C1 segment of cervical spinal cord (tissue), 14 donors: ENCODE results near the gene CIZ1.

ENCODE experiments used
- DNase-seq, 14 donors: peaks; one replicate each; lab custom pipeline; 2025; lab: John Stamatoyannopoulos, UW

Gene CIZ1

GRCh38 chr9:128125580-128126354, 65.6 kb downstream of the CIZ1 start:
- no peak for DNase-seq

DNA sequence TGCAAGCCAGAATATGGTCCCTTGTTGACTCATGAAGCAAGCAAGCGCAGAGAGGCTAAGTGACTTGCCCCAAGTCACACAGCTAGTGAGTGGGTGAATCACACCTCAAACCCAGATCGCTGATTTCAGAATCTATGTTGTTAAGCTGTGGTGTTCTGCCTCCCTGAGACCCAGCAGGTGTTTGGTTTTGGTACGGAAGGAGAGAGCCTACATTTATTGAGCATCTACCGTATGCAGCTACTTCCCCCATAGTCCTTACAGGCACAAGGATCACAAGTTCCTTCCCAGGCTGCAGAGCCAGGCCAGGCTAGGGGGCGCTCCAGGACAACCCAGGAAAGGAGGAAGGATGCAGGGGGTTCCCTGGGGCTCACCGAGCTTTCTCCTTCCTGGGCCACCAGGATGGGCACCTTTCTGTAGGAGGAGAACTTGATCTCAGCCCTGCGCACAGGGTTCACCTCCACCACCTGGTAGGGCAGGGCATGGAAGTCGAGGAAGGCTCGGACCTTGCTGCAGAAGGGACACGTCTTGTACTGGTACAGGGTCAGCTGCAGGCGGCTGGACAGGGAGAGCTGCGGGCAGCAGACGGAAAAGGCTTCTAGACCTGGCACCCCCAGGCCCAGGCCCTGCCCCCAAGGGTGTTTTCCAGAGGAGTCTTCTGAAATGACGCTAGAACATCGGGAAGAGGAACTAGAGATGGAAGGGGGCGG, 66.3 kb downstream of the CIZ1 start:
- DNase-seq, result peak in 7 of 14 donors; percentile 13 to 52 (median 40)

- no peak for DNase-seq
Observed at GRCh38 chr9:128124451-128124850, 66.9 kb downstream of the CIZ1 start.

- no peak for DNase-seq
Observed at GRCh38 chr9:128123451-128124080, 67.8 kb downstream of the CIZ1 start.

DNA sequence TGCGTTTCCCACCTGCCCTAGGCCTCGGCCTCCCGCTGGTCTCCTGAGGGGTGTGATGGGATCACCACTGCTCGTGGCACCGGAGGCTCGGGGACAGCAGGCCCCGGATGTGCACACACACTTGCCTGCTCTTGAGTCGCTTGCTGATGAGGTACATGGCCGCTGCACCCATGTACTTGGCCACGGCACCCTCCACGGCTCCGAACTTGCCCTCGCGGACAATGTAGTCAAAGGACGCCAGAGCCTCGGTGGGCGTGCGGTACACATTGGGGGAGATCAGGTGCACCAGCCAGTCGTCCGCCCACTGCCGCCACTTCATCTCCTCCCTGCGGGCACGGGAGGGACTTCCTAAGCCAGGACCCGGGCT, 68.6 kb downstream of the CIZ1 start:
- DNase-seq, result no peak

DNA sequence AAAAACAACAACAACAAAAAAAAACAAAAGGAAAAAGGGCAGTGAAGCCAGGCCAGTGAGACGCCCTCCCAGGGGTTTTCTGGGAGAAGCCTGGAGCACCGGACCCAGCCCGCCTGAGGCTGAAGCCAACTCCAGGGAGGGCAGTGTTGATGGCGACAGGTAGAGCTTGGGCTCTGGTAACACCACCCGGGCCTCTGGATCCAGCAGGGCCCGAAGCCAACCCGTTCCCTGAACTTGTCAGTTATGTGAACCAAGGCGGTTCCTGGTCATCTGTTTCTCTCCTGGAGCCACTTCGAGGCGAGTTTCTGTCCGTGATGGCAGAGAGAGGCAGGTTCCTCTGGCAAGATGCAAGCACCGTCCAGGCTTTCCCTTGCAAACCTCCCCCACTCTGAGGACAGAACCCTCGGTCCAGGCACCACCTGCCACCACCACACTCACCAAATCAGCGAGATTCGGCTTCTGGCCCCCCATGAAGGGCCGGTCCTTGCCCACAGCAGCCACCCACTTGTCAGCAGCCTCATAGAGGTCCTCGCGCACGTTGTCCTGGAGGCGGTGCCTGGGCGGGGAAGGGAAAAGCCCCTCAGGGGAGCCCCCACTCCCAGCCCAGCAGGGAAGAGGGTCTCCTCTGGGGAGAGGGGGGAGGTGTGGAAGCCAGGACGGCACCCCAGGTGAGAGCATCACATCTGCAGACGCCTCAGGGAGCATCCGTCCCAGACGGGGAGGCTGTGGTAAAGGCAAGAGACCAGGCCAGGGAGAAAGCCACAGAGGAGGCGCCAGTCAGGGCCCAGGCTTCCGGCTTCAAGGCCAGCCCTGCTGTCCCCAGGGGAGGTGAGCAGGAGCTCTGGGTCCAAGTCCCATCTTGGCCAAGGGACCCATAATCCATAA, 69.2 kb downstream of the CIZ1 start:
- no peak for DNase-seq

GRCh38 chr9:128121466-128121810, 69.9 kb downstream of the CIZ1 start:
- no peak for DNase-seq

- DNase-seq, result no peak
Observed at GRCh38 chr9:128120741-128121465, 70.5 kb downstream of the CIZ1 start.

GRCh38 chr9:128120061-128120740, 71.2 kb downstream of the CIZ1 start:
- no peak for DNase-seq

DNA sequence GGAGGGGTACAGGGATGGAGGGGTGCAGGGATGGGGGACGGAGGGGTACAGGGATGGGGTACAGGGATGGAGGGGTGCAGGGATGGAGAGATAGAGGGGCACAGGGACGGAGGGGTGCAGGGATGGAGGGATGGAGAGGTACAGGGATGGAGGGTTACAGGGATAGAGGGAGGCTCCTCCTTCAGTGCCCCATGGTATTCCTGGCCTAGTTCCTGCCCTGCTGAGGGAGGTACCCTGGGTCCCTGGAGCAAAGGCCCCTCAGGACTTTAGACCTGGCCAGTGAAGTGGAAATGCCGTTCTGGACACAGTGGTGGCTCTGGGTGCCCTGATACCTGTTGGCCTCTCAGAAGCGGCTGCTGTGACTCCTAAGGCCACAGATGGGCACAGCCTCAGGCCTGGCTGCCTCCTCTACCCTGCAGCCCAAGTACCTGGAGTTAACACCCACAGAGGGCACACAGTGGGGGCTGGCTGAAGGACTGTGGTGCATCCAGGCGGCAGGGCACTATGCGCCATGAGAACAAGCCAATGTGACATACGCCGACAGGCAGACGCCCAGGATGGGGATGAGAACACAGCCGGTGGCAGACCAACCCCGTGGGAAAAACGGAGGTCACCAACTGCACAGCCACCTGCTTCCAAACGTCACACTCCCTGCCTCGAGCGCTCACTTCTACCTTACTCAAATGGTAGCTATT, 72.3 kb downstream of the CIZ1 start:
- DNase-seq, result peak in 1 of 14 donors; percentile 15

GRCh38 chr9:128118472-128118857, 72.9 kb downstream of the CIZ1 start:
- DNase-seq, result no peak

DNA sequence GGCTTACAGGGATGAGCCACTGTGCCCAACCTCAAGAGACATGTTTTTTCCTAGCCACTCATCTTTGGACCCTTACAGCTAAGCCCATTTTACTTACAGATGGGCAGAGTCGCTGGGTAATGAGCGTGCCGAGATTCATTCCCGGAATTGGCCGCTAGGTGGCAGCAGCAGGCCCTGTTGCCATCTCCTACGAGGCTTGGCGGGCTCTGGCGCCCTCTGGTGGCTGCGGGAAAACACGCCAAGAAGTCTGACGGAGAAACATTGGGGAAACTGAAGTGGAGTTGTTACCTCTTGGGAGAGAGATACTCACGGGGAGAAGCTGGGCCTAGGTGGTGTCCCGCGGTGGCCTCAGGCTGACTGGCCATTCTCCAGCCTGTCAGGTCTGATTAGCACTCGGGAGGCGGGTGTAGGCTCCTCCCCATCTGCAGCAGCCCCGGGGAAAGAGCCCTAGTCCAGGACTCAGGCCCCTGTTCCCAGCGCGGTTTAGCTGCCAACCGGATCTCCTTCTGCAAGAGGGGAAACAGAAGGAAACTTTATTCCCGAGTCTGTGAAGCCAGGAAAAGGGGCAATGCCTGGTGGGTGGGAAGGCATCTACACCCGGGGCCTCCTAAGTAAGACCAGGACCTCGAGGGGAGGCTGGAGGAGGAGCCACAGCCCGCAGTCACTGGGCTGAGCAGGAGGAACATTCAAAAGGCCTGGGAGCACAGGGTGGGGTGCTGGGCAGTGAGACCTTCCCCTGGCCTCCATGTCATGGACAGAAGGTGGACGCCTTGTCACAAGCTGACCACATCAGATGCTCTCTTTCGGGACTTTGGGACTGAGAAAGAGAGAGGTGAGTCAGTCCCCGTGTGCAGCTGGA, 73.5 kb downstream of the CIZ1 start:
- peak in 13 of 14 donors; percentile 26 to 93 (median 82) for DNase-seq

GRCh38 chr9:128116104-128117083, 75.0 kb downstream of the CIZ1 start:
- DNase-seq, result no peak
